Endothelial cell of umbilical vein (primary cell): ENCODE results near the gene ACBD6. TPM values are rescaled to one million over a fixed set of nuclear protein-coding genes. Genes with fewer than 3 reads are reported as not detected.

ENCODE experiments used
- BruUV-seq: library from RNA; stranded (reverse); fragments of 400-500 nt; replicated peaks from 2 replicates; lab custom pipeline; 2021; lab: Mats Ljungman, UMichigan
- CTCF ChIA-PET: fragments of 300-600, 350-600 bp; sonication (Branson Sonifier 250); formaldehyde crosslinking; loops from one replicate; lab custom pipeline; 2021; ENCODE audit warnings: antibody characterized with exemption, inconsistent platforms; lab: Charles Lee
- POLR2A ChIA-PET: fragments of 300-600, 350-600 bp; sonication (Branson Sonifier 250); formaldehyde crosslinking; loops from one replicate; lab custom pipeline; 2021; ENCODE audit warnings: antibody characterized with exemption, inconsistent platforms; lab: Charles Lee
- DNase-seq: peaks from one replicate; pipeline ENCODE4 v3.0.0-alpha.2; 2011; ENCODE audit warnings: low read depth, low spot score
- FAIRE-seq: peaks from 2 replicates; lab custom pipeline; 2011; peaks lifted over from hg19 to GRCh38; lab: Jason Lieb, UNC
- H2AFZ ChIP-seq: 2 replicates; pipeline ENCODE4 v1.6.0; 2012; ENCODE audit warnings: low read depth, low read length, control low read depth, inconsistent platforms
- H3K27ac ChIP-seq: 2 replicates; pipeline ENCODE4 v1.5.1; 2011; ENCODE audit warnings: low read depth, mild to moderate bottlenecking, control low read depth, low read length, moderate library complexity; ENCODE audit not compliant: insufficient read depth
- H3K27me3 ChIP-seq, 2 experiments: 2 replicates each; pipeline versions ENCODE4 v1.6.0 to v1.6.1; 2011; ENCODE audit warnings: low read length in 2 of 2, mixed read lengths in 1 of 2; ENCODE audit not compliant: control insufficient read depth in 2 of 2, insufficient read depth in 2 of 2
- H3K36me3 ChIP-seq, 2 experiments: 2 replicates in 1 of 2; 3 replicates in 1 of 2; pipeline ENCODE4 v1.5.1; 2011; ENCODE audit warnings: low read length in 2 of 2, mild to moderate bottlenecking in 1 of 2, moderate library complexity in 1 of 2; ENCODE audit not compliant: control insufficient read depth in 2 of 2, insufficient read depth in 2 of 2; ENCODE audit errors: extremely low read depth in 1 of 2
- H3K4me1 ChIP-seq: 3 replicates; pipeline ENCODE4 v1.5.1; 2011; ENCODE audit warnings: mild to moderate bottlenecking, low read length; ENCODE audit not compliant: control insufficient read depth, insufficient read depth; ENCODE audit errors: extremely low read depth
- H3K4me2 ChIP-seq: 2 replicates; pipeline ENCODE4 v1.6.1; 2011; ENCODE audit warnings: low read length, control low read depth, mixed read lengths; ENCODE audit not compliant: insufficient read depth
- H3K4me3 ChIP-seq, 3 experiments: fragments of 200-600 bp in 1 of 3; sonication (generic), shearing (Covaris generic) in 1 of 3; replicated peaks in 1 of 3; 2 replicates each; pipeline ENCODE4 v1.5.1; 2011 to 2016; ENCODE audit warnings: control low read depth in 3 of 3, low read length in 3 of 3, mild to moderate bottlenecking in 2 of 3, inconsistent platforms in 1 of 3, low read depth in 1 of 3, moderate library complexity in 1 of 3; ENCODE audit not compliant: insufficient read depth in 1 of 3
- H3K79me2 ChIP-seq: 2 replicates; pipeline ENCODE4 v1.6.0; 2012; ENCODE audit warnings: low read length, inconsistent platforms; ENCODE audit not compliant: control insufficient read depth, insufficient read depth
- H3K9ac ChIP-seq: replicated peaks from 2 replicates; pipeline ENCODE3; 2011; ENCODE audit warnings: low read length, control low read depth; ENCODE audit not compliant: insufficient read depth; ENCODE audit errors: extremely low read depth
- H3K9me1 ChIP-seq: replicated peaks from 3 replicates; pipeline ENCODE4 v1.6.0; 2011; ENCODE audit warnings: mild to moderate bottlenecking, low read length; ENCODE audit not compliant: control insufficient read depth, insufficient read depth; ENCODE audit errors: extremely low read depth
- H3K9me3 ChIP-seq: replicated peaks from 2 replicates; pipeline ENCODE4 v1.5.1; 2012; ENCODE audit warnings: low read length, inconsistent platforms; ENCODE audit not compliant: control insufficient read depth, insufficient read depth
- H4K20me1 ChIP-seq: replicated peaks from 2 replicates; pipeline ENCODE3; 2011; ENCODE audit warnings: mild to moderate bottlenecking, low read length; ENCODE audit not compliant: control insufficient read depth, insufficient read depth; ENCODE audit errors: extremely low read depth
- CTCF ChIP-seq, 2 donors: IDR thresholded peaks; 1 replicate in 1 of 2; 2 replicates in 1 of 2; pipeline ENCODE4 v1.5.1; 2011; ENCODE audit warnings: low read length in 2 of 2, mild to moderate bottlenecking in 2 of 2, moderate library complexity in 2 of 2, control low read depth in 1 of 2, inconsistent platforms in 1 of 2, low read depth in 1 of 2; ENCODE audit not compliant: insufficient read depth in 1 of 2; ENCODE audit errors: extremely low read depth in 1 of 2
- EZH2 ChIP-seq: IDR thresholded peaks from 2 replicates; pipeline ENCODE4 v1.6.1; 2012; ENCODE audit warnings: borderline replicate concordance, low read depth, mild to moderate bottlenecking, moderate library complexity, low read length, inconsistent platforms; ENCODE audit not compliant: severe bottlenecking
- FOS ChIP-seq: IDR thresholded peaks from 2 replicates; pipeline ENCODE4 v1.6.1; 2011; ENCODE audit warnings: mild to moderate bottlenecking, low read length, moderate library complexity, borderline replicate concordance; ENCODE audit not compliant: insufficient read depth
- GATA2 ChIP-seq: IDR thresholded peaks from 2 replicates; pipeline ENCODE4 v1.7.0; 2011; ENCODE audit warnings: low read depth, mild to moderate bottlenecking, moderate library complexity, mixed read lengths, low read length; ENCODE audit not compliant: insufficient read length, insufficient read depth
- JUN ChIP-seq: IDR thresholded peaks from 2 replicates; pipeline ENCODE4 v1.6.1; 2011; ENCODE audit warnings: borderline replicate concordance, low read depth; ENCODE audit not compliant: insufficient read length, insufficient read depth
- MAX ChIP-seq: IDR thresholded peaks from 2 replicates; pipeline ENCODE4 v1.6.1; 2011; ENCODE audit not compliant: insufficient read depth, insufficient read length
- MYC ChIP-seq: IDR thresholded peaks from one replicate; pipeline ENCODE4 v1.6.1; 2011; ENCODE audit warnings: mild to moderate bottlenecking, low read depth, low read length
- POLR2A ChIP-seq: IDR thresholded peaks from 2 replicates; pipeline ENCODE4 v1.6.1; 2012; ENCODE audit warnings: low read depth, mild to moderate bottlenecking, control low read depth, low read length
- POLR2AphosphoS5 ChIP-seq: IDR thresholded peaks from 2 replicates; pipeline ENCODE4 v1.6.1; 2012; ENCODE audit warnings: low read depth, mild to moderate bottlenecking, control low read depth, low read length, moderate library complexity; ENCODE audit not compliant: insufficient read depth
- dilution Hi-C: fragments of 300-500 bp; cut with MboI; formaldehyde crosslinking; loops from one replicate; pipeline ENCODE4 v1.15.0; 2019; ENCODE audit warnings: low sequenced_read_pairs; ENCODE audit not compliant: extremely low pct_ligation_motif_present
- intact Hi-C: fragments of 100-400 bp; cut with micrococcal nuclease; formaldehyde crosslinking; loops from one replicate; pipeline ENCODE4 v1.10.0; 2022
- polyA plus RNA-seq, 4 experiments: library from polyadenylated mRNA; depleted of rRNA in 3 of 4; stranded (reverse) in 3 of 4; unstranded in 1 of 4; fragments of >200 nt; gene quantifications; 2 replicates each; pipeline versions ENCODE4 v1.2.1 to v1.2.3, GENCODE V29; 2011 to 2012; ENCODE audit warnings: missing spikeins in 1 of 4
- total RNA-seq: library from RNA; stranded (reverse); gene quantifications from 2 replicates; pipeline ENCODE4 v1.2.3, GENCODE V29; 2021

The ACBD6 gene
- total and polyA plus RNA-seq, 2 donors (not counting 3 experiments of a cell fraction or from before 2014, with no cell fraction given) = 55.6 to 56.4 TPM

DNA sequence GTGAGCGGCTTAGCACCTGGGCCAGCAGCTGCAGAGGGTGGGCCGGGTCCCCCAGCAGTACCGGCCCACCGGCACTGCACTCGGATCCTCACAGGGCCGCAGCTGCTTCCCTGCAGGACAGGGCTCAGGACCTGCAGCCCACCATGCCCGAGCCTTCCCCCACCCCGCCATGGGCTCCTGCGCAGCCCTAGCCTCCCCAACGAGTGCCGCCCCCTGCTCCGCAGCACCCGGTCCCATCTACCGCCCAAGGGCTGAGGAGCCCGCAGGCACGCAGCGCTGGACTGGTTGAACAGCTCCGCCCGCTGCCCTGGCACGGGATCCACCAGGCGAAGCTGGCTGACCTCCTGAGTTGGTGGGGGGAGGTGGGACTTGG, 6.3 kb upstream of the ACBD6 start:
- no peak for TF ChIP-seq MAX
- TF ChIP-seq MYC = no peak
- TF ChIP-seq CTCF (IDR thresholded peaks at IDR 0.05; ENCODE audit: extremely low read depth in 1 of 2, insufficient read depth in 1 of 2, low read depth in 1 of 2, low read length in 2 of 2) = no peak
- TF ChIP-seq JUN = no peak
- TF ChIP-seq GATA2 = no peak
- TF ChIP-seq POLR2A = no peak
- TF ChIP-seq EZH2 = no peak
- TF ChIP-seq POLR2AphosphoS5 = no peak
- TF ChIP-seq FOS = no peak
- no peak for FAIRE-seq
- H3K9me1 ChIP-seq = no peaks in the 10 kb centered on the region
- H3K4me1 ChIP-seq = peaks cover 19% of the 10 kb centered on the region
- H3K9me3 ChIP-seq = no peaks in the 10 kb centered on the region
- dilution Hi-C loops (loop anchor here (25.0 kb wide), 1 partner anchor 354 kb away; no protein-coding TSS in a partner anchor), intact Hi-C loops (no loop called here)
- ChIA-PET POLR2A (no interaction called here), CTCF (interaction anchor here (1.4 kb wide), 1 partner anchor 354 kb away, joined by 4 read pairs; no protein-coding TSS in a partner anchor)
- no TSS peak for BruUV-seq
- no peak overlapping the region for H3K4me3 ChIP-seq
- H3K79me2 ChIP-seq = no peaks in the 10 kb centered on the region
- H3K27ac ChIP-seq = no peak overlapping the region
- H2AFZ ChIP-seq = no peak overlapping the region
- no peaks in the 10 kb centered on the region for H3K27me3 ChIP-seq
- DNase-seq = no peak
- no peaks in the 10 kb centered on the region for H4K20me1 ChIP-seq
- no peaks in the 10 kb centered on the region for H3K36me3 ChIP-seq
- no peak overlapping the region for H3K9ac ChIP-seq
- H3K4me2 ChIP-seq = no peak overlapping the region
